ENCODE data around the gene PLEKHA7.

PLEKHA7 gene

GRCh38 chr11:16963316-16963876 lies 50.8 kb downstream of the PLEKHA7 start:
- TF ChIP-seq, protein P1, sequence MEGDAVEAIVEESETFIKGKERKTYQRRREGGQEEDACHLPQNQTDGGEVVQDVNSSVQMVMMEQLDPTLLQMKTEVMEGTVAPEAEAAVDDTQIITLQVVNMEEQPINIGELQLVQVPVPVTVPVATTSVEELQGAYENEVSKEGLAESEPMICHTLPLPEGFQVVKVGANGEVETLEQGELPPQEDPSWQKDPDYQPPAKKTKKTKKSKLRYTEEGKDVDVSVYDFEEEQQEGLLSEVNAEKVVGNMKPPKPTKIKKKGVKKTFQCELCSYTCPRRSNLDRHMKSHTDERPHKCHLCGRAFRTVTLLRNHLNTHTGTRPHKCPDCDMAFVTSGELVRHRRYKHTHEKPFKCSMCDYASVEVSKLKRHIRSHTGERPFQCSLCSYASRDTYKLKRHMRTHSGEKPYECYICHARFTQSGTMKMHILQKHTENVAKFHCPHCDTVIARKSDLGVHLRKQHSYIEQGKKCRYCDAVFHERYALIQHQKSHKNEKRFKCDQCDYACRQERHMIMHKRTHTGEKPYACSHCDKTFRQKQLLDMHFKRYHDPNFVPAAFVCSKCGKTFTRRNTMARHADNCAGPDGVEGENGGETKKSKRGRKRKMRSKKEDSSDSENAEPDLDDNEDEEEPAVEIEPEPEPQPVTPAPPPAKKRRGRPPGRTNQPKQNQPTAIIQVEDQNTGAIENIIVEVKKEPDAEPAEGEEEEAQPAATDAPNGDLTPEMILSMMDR (IDR thresholded peaks at IDR 0.05), result no peak

DNA sequence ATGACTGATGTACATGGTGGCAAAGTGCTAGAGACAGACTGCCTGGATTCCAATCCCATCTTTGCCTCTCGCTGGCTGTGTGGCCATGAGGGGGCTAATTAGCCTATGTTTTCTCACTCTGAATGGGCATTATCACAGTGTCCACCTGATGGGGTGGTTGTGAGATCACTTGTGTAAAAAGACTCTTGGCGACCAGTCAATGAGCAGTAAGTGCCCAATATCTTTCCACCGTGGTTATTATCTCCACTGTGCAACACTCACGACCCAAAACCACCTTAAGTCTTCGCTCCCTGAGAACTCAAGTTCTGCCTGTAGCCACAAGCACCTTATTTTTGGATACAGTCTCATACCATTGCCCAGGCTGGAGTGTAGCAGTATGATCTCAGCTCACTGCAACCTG lies 52.1 kb downstream of the PLEKHA7 start:
- TF ChIP-seq, protein P1 (IDR thresholded peaks at IDR 0.05), result no peak

DNA sequence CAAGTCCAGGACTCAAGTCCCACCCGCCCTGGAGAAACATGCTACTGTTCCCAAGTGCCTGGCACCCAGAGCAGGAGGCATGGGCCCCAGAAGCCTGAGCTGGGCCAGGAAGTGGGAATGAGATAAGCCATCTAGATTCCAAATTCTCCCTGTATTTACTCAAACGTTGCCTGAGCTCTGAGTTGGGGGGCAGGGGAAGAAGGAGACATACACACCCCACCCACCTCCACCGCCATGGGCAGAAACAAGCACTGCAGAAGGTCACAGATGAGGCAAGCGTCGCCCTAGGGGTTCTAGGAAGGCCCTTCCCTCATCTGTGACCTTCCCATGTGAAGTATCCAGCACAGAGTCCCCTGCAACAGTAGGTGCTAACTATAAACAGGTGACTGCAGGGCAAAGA lies 54.0 kb downstream of the PLEKHA7 start:
- TF ChIP-seq, protein P1 (IDR thresholded peaks at IDR 0.05), result no peak

DNA sequence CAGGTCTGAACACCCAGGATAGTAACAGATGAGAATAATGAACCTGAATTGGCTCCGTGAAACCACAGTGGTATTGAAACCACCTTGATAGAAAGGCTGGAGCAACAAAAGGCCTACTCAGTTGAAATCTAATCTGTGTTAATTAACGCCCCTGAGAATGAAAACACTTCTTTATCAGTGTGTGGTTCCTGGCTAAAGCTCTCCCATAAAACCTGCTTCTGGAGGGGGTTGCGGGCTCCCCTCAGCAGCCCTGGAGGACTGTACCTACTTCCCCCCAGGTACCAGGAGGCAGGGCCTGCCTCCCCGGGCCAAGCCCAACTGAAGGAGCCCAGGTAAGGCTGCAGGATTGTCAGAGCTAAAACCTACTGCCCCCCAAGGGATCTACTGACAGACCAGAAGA lies 54.6 kb downstream of the PLEKHA7 start:
- TF ChIP-seq, protein P1 (IDR thresholded peaks at IDR 0.05), result no peak

DNA sequence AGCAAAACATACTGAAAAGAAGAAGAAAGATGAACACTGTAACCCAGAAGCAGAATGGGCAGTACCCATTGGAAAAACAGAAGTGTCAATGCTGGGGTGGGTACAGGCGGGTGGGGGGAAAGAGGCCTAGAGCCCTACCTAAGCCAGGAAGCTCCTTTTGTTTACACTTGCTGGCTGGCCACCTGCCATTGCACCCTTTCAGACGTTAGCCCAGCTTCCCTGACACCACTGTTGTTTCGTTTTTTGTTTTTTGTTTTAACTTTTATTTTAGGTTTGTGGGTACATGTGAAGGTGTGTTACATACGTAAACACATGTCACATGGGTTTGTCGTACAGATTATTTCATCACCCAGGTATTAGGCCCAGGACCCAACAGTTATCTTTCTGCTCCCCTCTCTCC lies 55.4 kb downstream of the PLEKHA7 start:
- TF ChIP-seq, protein P1 (IDR thresholded peaks at IDR 0.05), result no peak

DNA sequence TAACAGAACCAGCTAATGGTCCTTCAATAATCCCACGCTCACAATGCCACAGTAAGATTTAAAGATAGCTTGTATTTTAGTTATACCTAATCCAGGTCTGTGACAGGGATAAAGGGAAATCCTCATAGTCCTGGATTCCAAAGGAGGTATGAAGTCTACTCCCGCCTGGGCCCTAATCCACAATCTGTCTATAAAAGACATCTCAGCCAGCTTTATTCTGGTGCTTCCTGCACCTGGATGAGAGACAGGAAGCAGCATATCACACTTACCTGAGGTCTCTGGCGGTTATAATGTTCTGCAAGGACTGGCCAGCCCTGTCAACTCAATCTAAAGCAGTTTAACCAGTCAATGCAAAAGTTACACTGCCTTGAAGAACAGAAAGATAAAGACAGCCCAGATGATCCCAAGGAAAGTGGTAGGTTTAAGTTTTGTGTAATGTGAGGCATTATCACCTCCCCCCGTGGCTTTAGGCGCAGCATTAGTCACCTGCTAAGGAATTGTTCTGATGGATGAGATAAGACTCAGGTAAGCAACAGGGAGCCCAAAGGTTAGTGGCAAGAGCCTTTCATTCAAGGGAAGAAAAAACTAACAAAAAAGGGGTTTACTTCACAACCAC lies 57.6 kb downstream of the PLEKHA7 start:
- TF ChIP-seq, protein P1 (IDR thresholded peaks at IDR 0.05), result no peak

DNA sequence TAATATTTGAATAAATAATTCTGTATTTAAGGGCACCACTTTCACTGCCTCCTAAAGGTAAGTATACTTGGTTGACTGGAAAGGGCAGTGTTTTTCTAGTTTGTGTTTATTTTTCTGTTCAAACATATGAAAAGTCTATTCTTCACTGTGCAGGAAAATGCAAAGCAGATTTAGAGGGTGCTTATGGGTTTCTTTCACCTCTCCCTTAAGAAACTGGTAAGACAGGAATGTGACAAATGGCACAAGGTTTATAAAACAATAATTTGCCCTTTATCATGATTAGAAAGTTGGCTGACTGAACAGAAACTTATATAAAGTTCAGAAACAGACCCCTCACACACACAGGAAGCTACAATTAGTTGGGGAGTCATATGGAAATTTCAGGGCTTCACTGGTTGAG lies 60.6 kb downstream of the PLEKHA7 start:
- TF ChIP-seq, protein P1 (IDR thresholded peaks at IDR 0.05), result no peak

All from LNCAP (cell line).